Thoracic aorta (tissue), 2 donors: Measurements from ENCODE around the gene ZNF669. TPM values are rescaled to one million over a fixed set of nuclear protein-coding genes. Genes with fewer than 3 reads are reported as not detected.

Experiments
- ATAC-seq: fragments of 150-250 bp; one replicate; pipeline ENCODE4 v1.8.0; 2017; ENCODE audit warnings: low read depth; ENCODE audit not compliant: insufficient number of reproducible peaks, low FRiP score
- DNase-seq: peaks from one replicate; pipeline ENCODE4 v3.0.0-alpha.2; 2020; ENCODE audit warnings: low spot score
- H3K27ac ChIP-seq, 2 donors: fragments of 200-600 bp; sonication (generic); 1 replicate in 1 of 2; 2 replicates in 1 of 2; pipeline ENCODE4 v1.5.1; 2016; ENCODE audit warnings: mild to moderate bottlenecking in 2 of 2, moderate library complexity in 2 of 2
- H3K27me3 ChIP-seq: fragments of 200-600 bp; sonication (generic); replicated peaks from 2 replicates; pipeline ENCODE4 v1.6.0; 2016; ENCODE audit warnings: mild to moderate bottlenecking; ENCODE audit not compliant: insufficient read depth
- H3K36me3 ChIP-seq: fragments of 200-600 bp; sonication (generic); one replicate; pipeline ENCODE4 v1.5.1; 2016
- H3K4me1 ChIP-seq, 2 donors: fragments of 200-600 bp; sonication (generic); 1 replicate in 1 of 2; 2 replicates in 1 of 2; pipeline versions ENCODE4 v1.5.1 to v1.6.0; 2016; ENCODE audit warnings: low read depth in 2 of 2, mild to moderate bottlenecking in 1 of 2; ENCODE audit not compliant: control insufficient read depth in 1 of 2
- H3K4me3 ChIP-seq: fragments of 200-600 bp; sonication (generic); 2 replicates; pipeline ENCODE4 v1.5.1; 2016; ENCODE audit warnings: mild to moderate bottlenecking
- H3K9me3 ChIP-seq: fragments of 200-600 bp; sonication (generic); 2 replicates; pipeline ENCODE4 v1.5.1; 2016
- CTCF ChIP-seq: fragments of 200-600 bp; sonication (generic); IDR thresholded peaks from one replicate; pipeline ENCODE4 v1.5.1; 2019; ENCODE audit warnings: antibody characterized with exemption
- total RNA-seq, 2 donors: library from RNA; depleted of rRNA; stranded (reverse); fragments of >200 nt; gene quantifications; one replicate each; pipeline versions ENCODE4 v1.1.0 to v1.2.3, GENCODE V29; 2016

Gene ZNF669
- total RNA-seq, 2 donors from 2014 or later = 3.2 to 4.2 TPM

GRCh38 chr1:247096958-247097357 lies 7.2 kb downstream of the ZNF669 start:
- Histone ChIP-seq H3K9me3 (peaks cover 24% of the 10 kb centered on the region), H3K36me3 (peaks cover 28% of the 10 kb centered on the region), H3K4me1 (no peaks in the 10 kb centered on the region), H3K27ac (no peak overlapping the region), H3K27me3 (no peaks in the 10 kb centered on the region), H3K4me3 (no peak overlapping the region)
- TF ChIP-seq CTCF = no peak
- ATAC-seq = no peak
- no peak for DNase-seq

- no peak overlapping the region for H3K27ac ChIP-seq
- H3K4me3 ChIP-seq = no peak overlapping the region
- ATAC-seq (no peak), DNase-seq (no peak)
- H3K9me3 ChIP-seq = peaks cover 20% of the 10 kb centered on the region
- no peak for TF ChIP-seq CTCF
- H3K36me3 ChIP-seq = peaks cover 28% of the 10 kb centered on the region
- no peaks in the 10 kb centered on the region for H3K27me3 ChIP-seq
- H3K4me1 ChIP-seq = no peaks in the 10 kb centered on the region
Observed at GRCh38 chr1:247096544-247096943, 7.6 kb downstream of the ZNF669 start.

GRCh38 chr1:247096112-247096511 lies 8.0 kb downstream of the ZNF669 start:
- no peak for ATAC-seq
- DNase-seq = no peak
- H3K4me1 ChIP-seq = no peaks in the 10 kb centered on the region
- no peak overlapping the region for H3K27ac ChIP-seq
- no peak overlapping the region for H3K4me3 ChIP-seq
- no peak for TF ChIP-seq CTCF
- peaks cover 25% of the 10 kb centered on the region for H3K36me3 ChIP-seq
- no peaks in the 10 kb centered on the region for H3K27me3 ChIP-seq
- peaks cover 19% of the 10 kb centered on the region for H3K9me3 ChIP-seq

- peaks cover 2% of the 10 kb centered on the region for H3K9me3 ChIP-seq
- DNase-seq (no peak), ATAC-seq (no peak)
- H3K4me1 ChIP-seq = no peaks in the 10 kb centered on the region
- no peak for TF ChIP-seq CTCF
- no peaks in the 10 kb centered on the region for H3K27me3 ChIP-seq
- no peaks in the 10 kb centered on the region for H3K36me3 ChIP-seq
- no peak overlapping the region for H3K4me3 ChIP-seq
- H3K27ac ChIP-seq = no peak overlapping the region
Observed at GRCh38 chr1:247090455-247090854, 13.7 kb downstream of the ZNF669 start.

- no peak for TF ChIP-seq CTCF
- Histone ChIP-seq H3K9me3 (peaks cover 2% of the 10 kb centered on the region), H3K4me1 (no peaks in the 10 kb centered on the region), H3K4me3 (no peak overlapping the region), H3K36me3 (no peaks in the 10 kb centered on the region), H3K27me3 (no peaks in the 10 kb centered on the region), H3K27ac (no peak overlapping the region)
- no peak for ATAC-seq
- no peak for DNase-seq
Observed at GRCh38 chr1:247089616-247090375, 14.4 kb downstream of the ZNF669 start.
